GM19023 (cell line): ENCODE results near the gene DBNDD2.

Experiments
- ATAC-seq: cut with Tn5 transposase; IDR thresholded peaks from one replicate; pipeline ENCODE4 v1.9.1; 2021; ENCODE audit warnings: mild to moderate bottlenecking, moderate library complexity; ENCODE audit not compliant: unreplicated experiment

DBNDD2 gene, protein sequence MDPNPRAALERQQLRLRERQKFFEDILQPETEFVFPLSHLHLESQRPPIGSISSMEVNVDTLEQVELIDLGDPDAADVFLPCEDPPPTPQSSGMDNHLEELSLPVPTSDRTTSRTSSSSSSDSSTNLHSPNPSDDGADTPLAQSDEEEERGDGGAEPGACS

DNA sequence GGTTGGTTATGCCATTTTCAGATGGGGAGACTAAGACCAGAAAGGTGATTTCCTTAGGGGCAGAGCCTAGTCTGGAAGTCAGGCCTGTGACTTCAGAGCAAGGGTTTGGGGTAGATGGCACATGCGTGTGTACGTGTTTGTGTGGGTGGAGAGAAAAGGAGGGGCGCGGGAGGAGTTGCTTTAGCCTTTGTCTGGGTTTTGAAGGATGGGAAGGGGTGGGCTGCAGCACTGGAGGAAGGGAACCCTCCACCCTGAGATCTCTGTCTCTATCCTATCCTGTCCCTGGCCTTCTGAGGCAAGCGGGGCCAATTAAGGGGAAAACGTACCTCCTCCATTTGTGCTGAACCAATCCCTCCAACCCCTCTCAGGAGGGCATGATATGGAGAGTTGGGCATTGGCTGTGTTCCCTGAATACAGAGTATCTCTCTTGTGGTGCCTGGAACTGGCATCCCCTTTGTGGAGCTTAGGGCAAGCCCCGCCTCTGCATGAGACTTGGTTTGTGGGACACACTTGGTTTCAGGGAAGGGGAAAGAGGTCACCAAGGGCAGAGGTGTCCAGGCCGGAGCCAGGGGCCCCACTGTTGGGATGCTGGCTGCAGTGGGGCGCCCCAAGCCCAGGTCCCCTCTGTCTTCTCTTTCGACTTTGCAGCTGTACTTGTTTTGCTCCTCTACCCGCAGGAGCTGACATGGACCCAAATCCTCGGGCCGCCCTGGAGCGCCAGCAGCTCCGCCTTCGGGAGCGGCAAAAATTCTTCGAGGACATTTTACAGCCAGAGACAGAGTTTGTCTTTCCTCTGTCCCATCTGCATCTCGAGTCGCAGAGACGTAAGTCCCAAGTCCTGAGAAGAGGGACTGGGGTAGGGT, at the start of gene DBNDD2:
TSS of gene DBNDD2 (plus strand) at position 507 of the 863 bp plus-strand sequence. CDS start at position 686, 179 bp downstream.
- ATAC-seq = no peak

DNA sequence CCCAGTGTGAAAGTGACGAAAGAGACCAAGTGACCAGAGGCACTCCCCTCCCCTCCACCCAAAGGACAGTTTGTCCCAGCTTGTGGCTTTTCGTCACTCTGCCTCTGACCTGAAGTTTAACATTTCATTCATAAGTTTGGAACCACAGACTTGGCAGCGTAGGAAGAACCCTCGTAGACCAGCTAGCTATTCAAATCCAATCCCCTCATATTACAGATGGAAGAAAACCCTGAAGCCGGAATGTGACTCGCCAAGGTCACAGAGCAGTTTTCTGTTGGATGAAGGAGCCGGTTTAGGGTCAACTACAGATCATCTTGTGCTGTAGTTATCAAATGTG, 49.1 kb upstream of the DBNDD2 start:
- no peak for ATAC-seq

DNA sequence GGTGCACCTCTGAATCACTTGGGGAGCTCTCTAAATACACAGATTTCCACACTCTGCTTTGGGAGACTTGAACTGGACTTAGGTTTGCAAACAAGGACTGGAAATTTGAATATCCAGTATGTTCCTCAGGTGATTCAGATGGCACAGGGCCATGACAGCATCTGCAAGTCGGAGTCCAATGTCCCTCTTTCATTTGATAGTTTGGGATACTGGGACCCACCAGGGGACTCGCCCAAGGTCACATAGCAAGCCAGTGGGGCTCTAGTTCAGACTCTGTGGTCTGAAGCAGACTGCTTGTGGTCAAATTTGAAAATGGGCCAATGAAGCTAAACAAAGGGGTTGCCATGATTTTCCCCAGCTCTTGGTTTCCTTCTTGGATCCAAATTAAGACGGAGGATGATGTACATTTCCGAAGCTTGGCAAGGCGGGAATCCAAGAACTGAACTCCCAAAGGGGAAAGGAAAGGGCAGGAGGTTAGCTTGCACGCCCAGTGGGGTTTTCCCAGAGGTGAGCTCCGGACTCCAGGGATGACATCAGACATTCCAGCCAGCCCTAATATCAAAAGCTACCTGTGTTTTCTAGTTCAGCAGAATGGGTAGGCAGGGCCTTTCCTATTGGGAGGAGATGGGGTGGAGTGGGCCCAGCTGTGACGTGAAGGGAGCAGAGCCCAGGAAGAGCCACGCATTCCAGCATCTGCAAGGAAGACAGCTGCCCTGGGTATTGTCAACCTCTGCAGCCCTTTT, 48.5 kb upstream of the DBNDD2 start:
- ATAC-seq = no peak

DNA sequence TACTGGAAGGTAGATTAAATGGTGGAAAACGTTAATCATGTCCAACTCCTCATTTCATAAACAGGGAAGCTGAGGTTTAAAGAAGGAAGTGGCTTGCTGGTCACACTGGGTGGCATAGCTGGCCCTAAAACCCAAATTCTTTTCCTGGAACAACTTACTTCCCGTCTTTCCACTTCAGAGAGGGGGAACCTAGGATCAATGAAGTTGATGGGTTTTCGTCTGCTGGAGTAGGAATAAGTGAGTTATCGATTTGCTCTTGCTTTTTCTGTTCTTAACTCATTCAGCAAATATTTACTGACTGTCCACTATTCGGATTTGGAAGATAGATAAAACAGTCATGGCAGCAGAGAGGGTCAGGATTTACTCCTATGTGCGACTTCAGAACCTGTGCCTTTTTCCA, 46.3 kb upstream of the DBNDD2 start:
- no peak for ATAC-seq

DNA sequence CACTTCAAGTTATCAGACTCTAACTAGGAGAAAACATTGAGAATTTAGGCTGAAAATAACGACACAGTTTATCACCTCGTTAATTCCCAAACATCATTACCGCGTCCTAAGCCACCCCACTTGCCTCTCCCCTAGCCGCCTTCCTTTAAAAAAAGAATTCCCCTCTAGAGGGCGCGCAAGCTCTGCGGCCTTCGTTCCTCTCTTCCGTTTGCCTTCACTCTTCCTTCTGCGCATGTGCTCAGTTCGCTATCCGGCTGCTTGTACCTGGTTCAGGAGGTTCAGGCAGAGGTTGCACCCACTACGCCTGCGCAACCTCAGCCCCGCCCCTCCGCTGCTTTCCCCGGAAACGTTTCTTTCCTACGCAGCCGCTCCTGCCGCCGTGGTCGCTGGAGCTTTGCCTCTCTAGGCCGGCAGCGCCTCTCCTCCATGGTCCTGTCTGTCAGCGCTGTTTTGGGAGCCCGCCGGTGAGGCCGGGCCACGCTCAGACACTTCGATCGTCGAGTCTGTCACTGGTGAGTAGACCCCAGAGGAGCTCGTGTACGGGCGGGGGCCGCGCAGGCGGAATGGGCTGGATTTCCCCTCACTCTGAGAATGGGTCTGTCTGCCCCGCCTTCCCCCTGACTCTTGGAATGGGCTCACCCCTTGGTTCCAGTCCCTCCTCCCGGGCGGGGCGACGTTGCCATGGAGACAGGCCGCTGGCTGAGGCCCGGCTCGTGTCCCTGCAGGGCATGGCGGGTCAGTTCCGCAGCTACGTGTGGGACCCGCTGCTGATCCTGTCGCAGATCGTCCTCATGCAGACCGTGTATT, 45.1 kb upstream of the DBNDD2 start, which contains the start of gene SYS1:
TSS of gene SYS1 (plus strand) at position 353 of the 807 bp plus-strand sequence. CDS start at position 729, 376 bp downstream.
- peak; percentile 81 for ATAC-seq

DNA sequence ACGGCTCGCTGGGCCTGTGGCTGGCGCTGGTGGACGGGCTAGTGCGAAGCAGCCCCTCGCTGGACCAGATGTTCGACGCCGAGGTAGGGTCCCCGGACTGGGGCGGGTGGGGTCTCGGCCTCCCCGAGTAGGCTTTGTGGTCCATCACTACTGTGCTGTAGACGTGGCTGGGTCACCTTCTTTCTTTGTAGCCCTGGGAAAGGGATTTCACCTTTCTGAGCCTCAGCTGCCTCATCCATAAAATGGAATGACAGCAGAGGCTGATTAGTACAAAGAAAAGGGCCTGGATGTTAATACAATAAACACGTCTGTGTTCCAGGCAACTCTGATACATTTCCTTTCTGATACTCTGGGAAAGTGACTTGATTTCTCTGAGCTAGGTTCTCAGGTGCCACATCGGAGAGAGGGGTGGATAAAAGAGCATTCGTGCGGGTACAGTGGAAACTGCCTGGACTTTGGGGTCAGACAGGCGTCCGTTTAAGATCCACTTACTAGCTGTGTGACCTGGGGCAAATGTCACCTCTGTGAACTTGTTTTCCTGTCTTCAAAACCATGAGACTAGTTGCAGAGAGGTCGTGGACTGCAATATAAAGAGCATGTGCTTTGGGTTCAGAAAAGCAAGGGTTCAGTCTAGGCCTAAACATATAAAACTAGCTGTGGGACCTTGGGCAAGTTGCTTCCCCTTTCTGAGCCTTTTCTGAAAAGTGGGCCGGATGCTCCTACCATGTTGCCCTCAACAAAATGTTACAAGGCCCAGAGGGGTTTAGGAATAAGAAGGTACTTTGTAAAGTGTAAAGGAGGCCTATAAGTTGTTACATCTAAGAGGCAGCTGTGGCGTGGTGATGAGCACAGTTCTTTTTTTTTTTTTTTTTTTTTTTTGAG, 44.2 kb upstream of the DBNDD2 start:
- ATAC-seq = no peak

DNA sequence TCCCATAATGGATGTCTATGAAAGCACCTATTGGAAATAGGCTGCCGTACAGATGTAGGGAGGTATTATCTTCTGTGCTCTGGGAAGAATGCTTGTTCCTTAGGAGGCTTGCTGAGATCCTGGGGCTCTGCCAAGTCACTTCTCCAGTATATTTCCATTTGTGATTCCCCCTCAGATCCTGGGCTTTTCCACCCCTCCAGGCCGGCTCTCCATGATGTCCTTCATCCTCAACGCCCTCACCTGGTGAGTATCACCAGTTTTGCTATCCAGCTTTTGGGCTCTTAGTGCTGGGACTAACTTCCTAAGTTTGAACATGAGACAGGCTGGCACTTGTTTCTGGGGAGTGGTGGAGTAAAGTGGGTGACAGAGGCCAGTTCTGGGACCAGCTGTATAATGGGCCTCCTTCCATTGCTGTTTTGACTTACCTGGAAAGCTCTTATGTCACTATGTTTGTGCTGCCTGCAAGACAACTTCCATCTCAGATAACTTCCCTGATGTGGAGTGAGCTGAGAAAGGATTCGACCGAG, 42.6 kb upstream of the DBNDD2 start:
- ATAC-seq = no peak

DNA sequence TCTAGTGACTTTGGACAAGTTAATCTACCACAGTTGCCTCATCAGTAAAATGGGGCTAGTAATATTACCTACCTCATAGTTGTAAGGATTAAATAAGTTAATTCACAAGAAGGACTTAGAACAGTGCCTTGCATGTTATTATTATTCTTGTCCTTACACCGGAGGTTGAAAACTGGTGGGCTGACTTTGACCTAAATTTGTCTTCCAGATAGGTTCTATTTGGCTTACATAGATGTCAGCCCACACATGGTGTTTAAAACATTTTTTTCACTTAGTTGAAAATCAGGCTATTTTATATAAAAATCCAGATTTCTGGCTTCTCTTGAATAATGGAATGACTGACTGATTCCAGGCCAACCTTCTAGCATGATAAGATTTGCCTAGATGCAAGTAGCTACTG, 41.9 kb upstream of the DBNDD2 start:
- no peak for ATAC-seq

DNA sequence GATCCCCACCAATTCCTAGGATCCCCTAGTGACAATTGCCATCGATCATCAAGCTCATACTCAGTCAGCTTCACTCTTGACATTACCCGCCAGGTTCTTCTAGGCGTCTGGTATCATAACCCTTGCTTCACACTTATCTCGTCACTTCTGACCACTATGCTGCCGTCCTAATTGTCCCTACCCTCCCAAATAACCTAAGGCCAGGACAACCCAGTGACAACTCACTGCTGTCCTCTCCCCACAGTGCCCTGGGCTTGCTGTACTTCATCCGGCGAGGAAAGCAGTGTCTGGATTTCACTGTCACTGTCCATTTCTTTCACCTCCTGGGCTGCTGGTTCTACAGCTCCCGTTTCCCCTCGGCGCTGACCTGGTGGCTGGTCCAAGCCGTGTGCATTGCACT, 41.5 kb upstream of the DBNDD2 start:
- ATAC-seq = no peak

DNA sequence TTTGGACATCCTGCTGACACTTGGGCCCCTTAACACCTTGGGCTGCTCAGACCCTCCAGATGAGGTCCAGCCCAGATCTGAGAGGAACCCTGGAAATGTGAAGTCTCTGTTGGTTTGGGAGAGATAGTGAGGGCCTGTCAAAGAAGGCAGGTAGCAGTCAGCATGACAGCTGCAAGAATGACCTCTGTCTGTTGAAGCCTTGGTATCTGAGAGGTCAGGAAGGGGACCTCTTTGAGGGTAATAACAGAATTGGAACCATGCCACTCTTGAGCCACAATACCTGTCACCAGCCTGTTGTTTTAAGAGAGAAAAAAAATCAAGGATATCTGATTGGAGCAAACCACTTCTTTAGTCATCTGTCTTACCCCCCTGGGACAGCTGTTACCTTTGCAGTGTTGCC, 41.0 kb upstream of the DBNDD2 start:
- no peak for ATAC-seq

DNA sequence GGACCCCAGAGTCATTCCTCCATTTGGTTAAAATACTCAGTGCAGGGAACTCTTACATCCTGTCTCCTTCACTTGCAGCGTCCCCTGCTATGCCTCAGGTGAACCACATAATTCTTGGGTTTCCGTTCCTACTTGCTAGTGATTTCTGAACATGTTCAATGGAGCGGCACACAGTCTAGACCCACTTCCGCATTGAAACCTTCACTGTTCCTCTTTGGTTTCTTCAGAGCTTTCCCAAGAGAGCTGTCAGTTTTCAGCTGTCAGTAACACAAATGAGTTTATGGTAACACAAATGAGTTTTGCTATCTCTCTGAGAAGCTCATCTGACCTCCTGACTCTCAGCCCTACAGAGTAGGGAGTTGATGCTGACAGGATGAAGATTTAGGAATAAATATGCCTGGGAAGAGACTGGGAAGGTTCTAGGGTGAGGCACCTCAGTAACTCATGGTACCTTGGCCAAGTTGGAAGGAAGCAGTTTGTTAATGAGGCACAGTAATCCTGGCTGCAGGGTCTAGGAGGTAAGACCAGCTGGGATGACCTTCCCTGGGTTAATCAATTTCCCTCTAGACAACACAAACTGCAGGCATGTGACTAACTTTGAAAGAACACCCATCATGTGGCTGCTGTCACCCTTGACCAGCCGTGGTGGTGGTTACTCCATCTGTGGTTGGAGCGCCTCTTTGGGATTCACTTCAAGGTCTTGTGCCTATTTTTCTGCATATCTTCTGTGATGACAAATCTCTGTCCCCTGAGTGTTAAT, 39.7 kb upstream of the DBNDD2 start:
- ATAC-seq = peak; percentile 73

DNA sequence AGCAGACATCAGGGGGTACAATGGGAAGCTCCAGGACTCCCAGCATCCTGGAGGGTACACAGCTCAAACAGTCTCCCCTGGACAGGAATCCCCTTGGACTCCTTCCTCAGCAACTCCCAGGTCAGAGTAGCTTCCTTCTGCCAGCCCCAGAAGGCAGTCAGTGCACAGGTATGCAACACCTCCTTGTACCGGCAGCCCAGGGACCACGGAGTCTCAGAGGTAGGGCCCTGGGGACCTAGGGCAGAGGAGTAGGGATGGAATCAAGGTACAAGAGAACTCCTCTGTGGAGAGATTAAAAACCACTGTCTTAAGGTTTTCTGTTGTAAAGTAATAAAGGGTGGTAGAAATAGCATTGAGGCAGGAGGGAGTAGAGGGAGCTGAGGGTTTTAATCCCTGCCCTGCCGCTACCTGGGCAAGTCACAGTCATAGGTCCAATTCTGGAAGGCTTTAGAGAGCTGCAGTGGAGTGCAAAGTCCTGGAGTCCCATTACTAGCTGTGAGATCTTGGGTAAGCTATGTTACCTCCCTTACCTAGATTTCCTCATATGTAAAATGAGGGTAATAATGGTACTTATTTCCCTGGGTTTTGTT, 37.4 kb upstream of the DBNDD2 start:
- no peak for ATAC-seq

DNA sequence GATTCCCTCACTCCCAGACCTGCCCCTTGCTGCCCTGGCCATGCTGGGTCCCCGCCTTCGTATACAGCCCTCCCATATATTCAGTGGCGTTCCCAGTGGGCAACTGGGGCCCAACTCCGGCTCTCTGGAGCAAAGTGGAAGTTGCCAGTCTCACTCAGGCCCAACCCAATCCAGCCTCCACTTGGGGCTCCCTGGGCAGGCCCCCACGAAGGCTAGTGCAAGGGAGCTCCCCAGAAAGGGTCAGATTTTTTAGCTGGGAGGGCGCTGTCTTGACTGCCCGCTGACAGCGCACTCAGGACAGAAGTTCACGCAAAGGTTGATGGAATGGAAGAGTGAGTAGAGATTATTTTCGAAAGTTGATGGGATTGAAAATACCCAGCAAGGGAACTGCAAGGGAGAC, 35.8 kb upstream of the DBNDD2 start:
- no peak for ATAC-seq

DNA sequence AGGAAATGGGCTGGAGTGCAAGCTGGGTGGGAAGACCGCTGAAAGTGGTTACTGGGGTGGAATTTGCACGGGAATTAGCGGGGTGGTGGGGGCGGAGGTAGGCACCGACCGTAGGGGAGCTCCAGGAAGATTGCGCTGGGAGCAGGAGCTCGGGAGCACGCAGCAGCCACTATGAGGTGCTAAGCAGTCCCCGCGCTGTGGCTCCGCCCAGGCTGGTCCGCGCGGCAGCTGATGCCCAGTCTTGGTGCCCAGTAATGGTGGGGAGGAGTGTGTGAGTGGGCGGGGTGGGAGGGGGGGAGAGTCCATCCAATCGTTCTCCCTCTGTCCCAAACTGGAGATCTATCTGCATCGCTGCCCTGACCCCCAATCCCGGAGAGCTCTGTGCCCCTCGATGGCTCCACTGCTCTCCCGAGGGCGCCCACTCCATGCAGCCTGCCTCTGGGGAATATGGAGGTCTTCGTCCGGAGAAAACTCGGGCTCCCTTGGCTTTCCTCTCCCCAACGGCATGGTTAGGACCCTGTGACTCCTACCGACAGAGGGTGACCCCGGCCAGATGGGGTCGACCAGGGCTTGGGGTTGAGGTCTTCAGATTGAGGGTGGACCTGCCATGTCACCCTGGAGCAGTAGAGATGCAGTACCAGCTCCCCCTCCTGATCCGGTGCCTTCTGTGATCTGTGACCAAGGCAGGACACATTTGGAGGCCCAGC, 35.3 kb upstream of the DBNDD2 start:
- no peak for ATAC-seq

DNA sequence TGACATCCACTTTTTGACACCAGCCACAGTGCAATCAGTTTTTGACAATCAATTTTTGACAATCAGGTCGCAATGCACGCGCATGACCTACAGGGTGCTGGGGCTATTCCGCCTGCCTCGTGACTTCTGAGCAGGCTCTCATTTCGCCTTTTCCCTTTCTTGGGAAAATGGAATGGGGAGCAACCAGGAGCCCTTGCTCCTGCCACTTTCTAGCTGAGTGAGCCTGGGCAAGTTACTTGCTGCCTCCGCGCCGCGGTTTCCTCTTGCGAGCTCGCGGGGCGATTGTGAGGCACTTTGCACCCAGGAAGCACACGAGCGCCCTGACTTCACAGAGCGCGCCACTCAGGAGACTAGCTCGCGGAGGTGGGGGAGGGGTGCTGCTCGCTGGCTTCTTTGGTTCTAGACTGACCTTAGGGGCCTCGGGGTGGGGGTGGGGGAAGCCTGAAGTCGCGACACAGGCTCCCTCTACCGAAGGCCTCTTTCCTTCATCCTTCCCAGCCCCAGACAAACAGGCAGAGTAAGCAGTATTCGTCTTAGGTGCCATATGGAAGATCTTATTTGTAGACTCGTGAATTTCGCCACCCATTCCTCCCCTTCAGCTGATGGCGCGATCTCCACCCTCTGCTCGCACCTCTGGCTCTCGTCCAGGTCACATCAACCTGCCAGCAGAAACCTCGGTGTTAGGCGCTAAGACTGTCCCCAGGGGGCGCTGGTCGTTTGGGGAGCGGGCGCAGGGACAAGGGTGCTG, 34.6 kb upstream of the DBNDD2 start:
- ATAC-seq = peak; percentile 78

DNA sequence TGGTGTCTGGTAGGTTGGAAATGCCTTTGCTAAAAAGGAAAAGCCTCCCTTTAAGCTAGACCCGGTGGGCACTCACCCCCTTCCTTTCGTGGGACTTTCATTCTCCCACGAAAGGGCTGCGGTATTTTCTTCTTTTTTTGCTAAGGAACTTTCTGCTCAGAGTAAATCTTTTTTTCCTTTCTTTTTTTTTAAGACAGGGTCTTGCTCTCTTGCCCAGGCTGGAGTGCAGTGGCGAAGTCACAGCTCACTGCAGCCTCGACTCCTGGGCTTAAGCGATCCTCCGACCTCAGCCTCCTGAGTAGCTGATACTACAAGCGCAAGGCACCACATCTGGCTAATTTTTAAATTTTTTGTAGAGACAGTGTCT, 34.0 kb upstream of the DBNDD2 start:
- no peak for ATAC-seq

DNA sequence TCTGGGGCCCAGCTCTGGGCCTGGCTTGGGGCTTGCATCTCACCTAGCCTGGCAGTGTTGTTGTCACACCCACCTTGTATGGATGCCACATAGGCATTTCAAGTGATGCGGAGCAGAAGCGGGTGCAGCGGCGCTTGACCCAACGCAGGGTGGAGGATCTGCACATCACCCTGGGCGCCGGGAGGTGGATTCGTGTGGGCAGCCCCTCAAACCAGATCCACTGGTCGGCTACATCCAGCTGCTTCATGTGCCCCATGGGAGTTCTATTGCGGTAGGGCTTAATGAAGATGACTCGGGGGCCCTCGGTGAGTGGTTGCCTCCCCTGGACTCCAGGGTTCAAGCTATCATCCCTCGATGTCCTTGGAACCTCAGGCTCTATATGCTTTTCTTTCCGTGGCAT, 33.1 kb upstream of the DBNDD2 start:
- no peak for ATAC-seq
